Amniotic epithelial cell (primary cell): Measurements from ENCODE around the gene HSPA1B.
A peak's percentile ranks its signal among the peaks of the same experiment; 100 is the strongest.
"Not testable (repeated sequence)": the region's sequence is repeated elsewhere in the genome, so short reads cannot be mapped to it uniquely, and the experiment has no call there.

Source experiments
- DNase-seq: peaks from one replicate; pipeline ENCODE4 v3.0.0-alpha.2; 2010; ENCODE audit warnings: low read depth

Gene HSPA1B

DNA sequence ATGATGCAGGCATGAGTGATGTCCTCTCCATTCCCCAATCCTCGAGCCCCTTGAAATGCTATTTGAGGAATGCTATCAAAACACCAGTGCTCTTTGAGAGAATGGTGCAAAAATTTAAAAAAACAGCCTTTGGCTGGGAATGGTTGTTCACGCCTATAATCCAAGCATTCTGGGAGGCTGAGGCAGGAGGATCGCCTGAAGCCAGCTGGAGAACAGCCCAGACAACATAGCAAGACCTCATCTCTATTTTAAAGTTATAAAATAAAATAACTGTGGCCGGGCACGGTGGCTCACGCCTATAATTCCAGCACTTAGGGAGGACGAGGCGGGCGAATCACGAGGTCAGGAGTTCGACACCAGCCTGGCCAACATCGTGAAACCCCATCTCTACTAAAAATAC is 27.8 kb upstream of the HSPA1B start:
- no peak for DNase-seq

DNA sequence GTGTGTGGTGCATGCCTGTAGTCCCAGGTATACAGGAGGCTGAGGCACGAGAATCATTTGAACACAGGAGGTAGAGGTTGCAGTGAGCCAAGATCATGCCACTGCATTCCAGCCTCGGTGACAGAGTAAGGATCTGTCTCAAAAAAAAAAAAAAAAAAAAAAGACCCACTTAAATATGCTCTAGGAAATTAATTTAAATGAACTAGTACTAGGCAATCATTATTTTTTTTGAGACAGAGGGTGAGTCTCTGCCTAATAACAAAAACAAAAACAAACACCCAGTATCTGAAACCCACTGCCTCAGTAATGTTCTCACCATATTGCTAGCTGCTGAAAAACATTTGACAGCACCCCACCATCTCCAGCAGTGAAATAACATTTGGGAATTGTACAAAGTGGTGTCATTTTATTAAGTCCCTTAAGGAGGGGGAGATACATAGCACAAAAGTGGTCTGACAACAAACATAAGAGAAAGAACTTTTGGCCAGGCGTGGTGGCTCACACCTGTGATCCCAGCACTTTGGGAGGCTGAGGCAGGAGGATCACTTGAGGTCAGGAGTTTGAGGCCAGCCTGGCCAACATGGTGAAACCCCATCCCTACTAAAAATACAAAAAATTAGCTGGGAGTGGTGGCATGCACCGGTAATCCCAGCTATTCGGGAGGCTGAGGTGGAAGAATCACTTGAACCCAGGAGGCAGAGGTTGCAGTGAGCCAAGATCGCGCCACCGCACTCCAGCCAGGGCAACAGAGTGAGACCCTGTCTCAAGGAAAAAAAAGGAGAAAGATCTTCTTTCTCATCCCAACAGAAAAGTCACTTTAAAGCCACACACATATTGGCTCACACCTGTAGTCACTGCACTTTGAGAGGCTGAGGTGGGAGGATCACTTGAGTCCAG is 26.3 kb upstream of the HSPA1B start:
- not testable (repeated sequence) for DNase-seq

DNA sequence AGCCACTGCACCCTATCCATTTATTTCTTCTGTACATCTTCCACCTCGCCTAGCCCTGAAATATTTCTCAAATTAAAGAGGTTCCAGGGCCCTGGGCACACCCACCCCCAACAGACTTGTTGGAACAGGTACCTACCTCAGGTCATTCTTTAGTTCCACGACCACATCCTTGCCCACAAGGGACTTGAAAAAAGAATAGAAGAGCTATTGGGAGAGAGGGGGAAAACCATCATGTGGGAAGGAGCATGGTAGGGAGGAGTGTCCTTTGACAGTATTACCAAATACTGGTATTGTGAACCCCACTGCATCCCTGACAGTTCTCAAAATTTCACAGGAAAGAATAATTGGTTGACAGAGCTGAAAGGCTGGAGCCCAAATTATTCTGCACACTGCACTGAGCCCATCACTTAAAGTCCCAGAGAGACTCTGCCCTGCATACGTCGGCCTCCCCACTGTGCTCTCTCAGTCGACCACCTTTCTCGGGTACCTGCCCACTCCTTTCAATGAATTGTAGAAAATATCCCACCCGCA is 21.5 kb upstream of the HSPA1B start:
- no peak for DNase-seq

DNA sequence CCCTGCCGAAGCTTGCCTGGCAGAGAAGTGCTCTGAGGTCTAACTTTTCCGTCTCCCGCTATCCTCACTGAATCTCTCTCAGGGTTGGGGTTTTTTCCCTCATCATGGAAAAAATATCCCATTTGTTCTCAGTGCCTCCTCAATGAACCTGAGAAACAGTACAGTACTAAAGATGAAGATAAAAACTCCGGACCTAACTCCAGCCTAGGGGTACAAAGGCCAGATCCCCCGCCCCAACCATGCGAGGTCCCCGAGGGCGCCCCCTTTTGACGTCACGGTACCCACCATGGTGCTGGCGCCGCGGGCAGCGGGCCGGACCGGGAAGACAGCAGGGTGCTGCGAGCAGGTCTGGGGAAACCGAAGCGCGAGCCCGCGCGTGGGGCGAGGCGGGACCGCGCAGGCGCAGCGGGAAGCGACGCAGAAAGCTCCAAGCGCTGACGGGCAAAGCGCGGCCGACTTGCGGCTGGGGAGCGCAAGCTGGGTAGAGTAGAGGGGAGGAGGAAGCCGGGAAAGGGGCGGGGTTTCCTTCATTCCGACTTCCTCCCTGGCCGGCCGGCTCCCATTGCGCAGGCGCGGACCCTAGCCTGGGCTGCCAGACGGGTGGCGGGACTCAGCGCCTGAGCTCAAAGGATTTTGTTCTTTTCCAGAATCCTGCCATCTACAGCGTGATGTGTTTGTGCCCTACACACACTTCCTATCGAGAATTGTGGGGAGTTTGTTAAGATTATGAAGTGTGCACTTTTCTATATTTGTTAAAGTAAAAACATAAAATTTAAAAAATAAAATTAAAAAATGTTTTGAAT is 20.9 kb upstream of the HSPA1B start, which contains the start of gene LSM2:
Gene LSM2 (minus strand): TSS at position 497 of the 803 bp plus-strand sequence. CDS start 209 bp downstream, at position 288.
- DNase-seq, result peak; percentile 95

DNA sequence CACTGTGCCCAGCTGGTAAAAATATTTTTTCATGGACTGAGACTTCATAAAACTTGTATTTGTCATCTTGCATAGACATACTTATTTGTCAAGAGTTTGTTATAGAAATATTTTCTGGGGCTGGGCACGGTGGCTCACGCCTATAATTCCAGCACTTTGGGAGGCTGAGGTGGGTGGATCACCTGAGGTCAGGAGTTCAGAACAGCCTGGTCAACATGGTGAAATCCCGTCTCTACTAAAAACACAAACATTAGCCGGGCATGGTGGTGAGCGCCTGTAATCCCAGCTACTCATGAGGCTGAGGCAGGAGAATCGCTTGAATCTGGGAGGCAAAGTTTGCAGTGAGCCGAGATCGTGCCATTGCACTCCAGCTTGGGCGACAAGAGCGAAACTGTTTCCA is 18.9 kb upstream of the HSPA1B start:
- not testable (repeated sequence) for DNase-seq

DNA sequence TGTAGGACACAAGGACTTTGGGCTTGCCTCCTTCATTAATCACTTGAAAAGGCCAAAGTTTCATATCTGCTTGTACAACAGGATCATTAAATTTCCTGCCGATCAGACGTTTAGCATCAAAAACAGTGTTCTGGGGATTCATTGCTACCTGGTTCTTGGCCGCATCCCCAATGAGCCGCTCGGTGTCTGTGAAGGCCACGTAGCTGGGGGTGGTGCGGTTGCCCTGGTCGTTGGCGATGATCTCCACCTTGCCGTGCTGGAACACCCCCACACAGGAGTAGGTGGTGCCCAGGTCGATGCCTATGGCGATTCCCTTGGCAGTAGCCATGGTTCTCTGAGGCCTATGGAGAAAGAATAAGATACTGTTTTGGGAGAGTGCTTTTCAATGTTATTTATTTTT is 15.9 kb upstream of the HSPA1B start:
- DNase-seq, result no peak

DNA sequence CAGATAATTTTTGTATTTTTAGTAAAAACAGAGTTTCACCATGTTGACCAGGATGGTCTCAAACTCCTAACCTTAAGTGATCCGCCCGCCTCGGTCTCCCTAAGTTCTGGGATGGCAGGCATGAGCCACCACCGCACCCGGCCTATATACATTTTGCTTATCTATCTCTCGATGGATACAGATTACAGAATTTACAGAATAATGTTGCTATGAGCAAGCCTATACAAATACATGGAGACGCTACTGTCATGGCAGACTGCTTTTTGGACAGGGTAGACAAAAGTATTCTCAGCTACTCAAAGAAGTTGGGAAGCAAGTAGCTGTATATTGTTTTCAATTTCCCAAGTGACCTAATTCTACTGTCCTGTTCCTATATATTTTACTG is 14.1 kb upstream of the HSPA1B start:
- no peak for DNase-seq

DNA sequence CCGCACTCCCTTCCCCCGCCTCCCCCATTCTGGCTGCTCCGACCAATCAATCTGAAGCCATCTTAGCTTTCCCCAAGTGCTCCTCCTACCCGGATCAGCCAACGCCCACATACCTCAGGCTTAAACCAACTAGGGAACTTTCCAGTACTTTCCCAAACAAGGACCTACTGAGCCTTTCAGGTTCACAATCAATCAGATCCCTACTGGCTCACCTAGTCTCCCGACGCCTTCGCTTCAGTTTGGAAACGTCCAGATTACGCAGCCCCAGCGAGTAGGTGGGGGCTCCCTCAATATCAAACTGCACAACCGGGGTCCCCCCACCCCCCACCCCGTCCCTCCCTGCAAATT is 12.9 kb upstream of the HSPA1B start:
- DNase-seq, result peak; percentile 99

DNA sequence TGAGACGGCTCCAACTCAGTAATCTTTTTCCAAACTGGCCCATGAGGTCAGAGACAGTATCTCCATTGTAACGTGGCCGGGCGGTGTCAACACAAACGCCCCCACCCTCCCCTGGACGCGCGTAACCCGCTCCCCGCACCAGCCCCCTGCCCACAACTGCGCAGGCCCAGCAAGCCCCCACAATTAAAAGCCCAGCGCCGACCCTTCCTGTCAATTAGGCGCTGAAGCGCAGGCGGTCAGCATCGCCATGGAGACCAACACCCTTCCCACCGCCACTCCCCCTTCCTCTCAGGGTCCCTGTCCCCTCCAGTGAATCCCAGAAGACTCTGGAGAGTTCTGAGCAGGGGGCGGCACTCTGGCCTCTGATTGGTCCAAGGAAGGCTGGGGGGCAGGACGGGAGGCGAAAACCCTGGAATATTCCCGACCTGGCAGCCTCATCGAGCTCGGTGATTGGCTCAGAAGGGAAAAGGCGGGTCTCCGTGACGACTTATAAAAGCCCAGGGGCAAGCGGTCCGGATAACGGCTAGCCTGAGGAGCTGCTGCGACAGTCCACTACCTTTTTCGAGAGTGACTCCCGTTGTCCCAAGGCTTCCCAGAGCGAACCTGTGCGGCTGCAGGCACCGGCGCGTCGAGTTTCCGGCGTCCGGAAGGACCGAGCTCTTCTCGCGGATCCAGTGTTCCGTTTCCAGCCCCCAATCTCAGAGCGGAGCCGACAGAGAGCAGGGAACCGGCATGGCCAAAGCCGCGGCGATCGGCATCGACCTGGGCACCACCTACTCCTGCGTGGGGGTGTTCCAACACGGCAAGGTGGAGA is 12.3 kb upstream of the HSPA1B start, which contains the start of the genes HSPA1A and HSPA1L:
Gene HSPA1A (plus strand): TSS at position 519 of the 814 bp plus-strand sequence. CDS start 214 bp downstream, at position 733.
Gene HSPA1L (minus strand): TSS at position 259 of the 814 bp plus-strand sequence. CDS start 3,311 bp downstream, outside the sequence.
- DNase-seq, result peak; percentile 93

DNA sequence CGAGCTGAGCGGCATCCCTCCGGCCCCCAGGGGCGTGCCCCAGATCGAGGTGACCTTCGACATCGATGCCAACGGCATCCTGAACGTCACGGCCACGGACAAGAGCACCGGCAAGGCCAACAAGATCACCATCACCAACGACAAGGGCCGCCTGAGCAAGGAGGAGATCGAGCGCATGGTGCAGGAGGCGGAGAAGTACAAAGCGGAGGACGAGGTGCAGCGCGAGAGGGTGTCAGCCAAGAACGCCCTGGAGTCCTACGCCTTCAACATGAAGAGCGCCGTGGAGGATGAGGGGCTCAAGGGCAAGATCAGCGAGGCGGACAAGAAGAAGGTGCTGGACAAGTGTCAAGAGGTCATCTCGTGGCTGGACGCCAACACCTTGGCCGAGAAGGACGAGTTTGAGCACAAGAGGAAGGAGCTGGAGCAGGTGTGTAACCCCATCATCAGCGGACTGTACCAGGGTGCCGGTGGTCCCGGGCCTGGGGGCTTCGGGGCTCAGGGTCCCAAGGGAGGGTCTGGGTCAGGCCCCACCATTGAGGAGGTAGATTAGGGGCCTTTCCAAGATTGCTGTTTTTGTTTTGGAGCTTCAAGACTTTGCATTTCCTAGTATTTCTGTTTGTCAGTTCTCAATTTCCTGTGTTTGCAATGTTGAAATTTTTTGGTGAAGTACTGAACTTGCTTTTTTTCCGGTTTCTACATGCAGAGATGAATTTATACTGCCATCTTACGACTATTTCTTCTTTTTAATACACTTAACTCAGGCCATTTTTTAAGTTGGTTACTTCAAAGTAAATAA is 10.2 kb upstream of the HSPA1B start:
- DNase-seq, result not testable (repeated sequence)

DNA sequence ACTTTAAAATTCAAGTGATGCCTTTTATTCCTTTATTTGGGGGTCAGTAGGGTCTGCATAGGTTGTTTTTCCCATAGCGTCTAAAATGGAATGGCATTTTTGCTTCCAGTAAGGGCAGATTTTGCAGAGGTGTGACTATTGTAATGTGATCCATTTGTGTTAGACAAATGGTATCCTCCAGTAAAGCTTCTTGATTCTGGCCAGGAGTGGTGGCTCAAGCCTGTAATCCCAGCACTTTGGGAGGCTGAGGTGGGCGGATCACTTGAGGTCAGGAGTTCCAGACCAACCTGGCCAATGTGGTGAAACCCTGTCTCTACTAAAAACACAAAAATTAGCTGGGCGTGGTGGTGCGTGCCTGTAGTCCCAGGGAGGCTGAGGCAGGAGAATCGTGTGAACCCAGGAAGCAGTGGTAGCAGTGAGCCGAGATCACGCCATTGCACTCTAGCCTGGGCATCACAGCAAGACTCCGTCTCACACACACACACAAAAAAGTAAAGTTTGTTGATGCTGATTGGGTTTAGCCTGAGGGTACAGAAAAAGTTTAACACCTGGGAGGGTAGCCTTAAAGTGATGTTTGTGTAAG is 9.5 kb upstream of the HSPA1B start:
- not testable (repeated sequence) for DNase-seq

DNA sequence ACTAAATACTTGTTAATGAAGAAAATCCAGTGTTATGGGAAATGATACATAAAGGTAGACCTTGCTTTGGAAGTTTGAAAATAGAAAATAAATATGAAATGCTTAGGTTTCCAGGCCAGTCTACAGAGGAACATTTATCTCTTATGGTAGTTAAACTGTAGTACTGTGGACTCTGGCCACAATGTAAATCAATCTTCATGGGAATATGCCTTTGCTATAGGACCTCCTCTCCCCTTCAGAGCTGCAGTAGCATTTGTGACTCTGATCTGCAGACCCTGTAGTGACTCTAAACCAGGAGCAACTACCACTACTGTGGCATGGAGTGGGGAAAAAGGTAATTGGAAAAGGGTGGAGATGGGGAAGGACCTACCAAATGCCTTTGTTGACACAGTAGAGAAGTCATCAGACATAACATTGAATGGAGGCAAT is 7.7 kb upstream of the HSPA1B start:
- DNase-seq, result no peak

DNA sequence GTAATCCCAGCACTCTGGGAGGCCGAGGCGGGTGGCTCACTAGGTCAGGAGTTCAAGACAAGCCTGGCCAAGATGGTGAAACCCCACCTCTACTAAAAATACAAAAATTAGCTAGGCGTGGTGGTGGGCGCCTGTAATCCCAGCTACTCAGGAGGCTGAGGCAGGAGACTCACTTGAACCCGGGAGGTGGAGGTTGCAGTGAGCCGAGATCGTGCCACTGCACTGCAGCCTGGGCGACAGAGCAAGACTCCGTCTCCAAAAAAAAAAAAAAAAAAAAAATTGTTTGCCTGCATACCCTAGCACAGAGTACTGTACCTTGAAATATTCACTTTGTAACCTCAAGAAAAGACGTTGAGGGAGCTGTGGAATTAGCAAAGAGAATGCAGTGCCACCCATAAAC is 7.1 kb upstream of the HSPA1B start:
- DNase-seq, result not testable (repeated sequence)

DNA sequence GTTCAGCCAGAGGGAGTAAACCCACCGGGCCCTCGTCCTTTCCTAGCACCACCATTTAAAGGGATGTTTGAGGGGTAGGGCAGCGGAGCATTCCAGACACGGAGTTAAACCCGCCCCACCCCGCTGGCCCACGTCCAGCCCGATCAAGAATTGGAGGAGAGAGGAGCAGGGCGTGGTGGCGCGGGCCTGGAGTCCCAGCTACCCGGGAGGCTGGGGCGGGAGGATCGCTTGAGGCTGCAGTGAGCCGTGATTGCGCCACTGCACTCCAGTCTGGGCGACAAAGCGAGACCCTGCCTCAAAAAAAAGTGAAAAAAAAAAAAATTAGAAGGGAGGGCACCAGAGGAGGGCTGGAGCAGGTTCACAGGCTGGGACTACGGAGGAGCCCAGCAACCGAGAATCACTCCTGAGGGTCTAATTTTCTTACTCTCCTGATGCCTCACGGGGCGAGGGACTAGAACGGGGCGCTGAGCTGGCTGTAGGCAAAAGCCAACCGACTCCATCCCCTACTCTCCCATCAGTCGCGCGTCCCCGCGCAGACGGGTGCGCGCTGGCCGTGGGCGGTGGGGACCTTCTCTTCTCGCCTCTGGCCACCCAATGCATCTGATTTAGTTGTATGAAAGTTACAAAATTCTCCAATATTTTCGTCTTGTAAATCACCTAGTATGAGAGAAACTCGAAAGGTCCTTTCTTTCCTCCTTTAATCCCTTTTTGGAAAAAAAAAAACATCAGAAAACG is 6.1 kb upstream of the HSPA1B start:
- no peak for DNase-seq

DNA sequence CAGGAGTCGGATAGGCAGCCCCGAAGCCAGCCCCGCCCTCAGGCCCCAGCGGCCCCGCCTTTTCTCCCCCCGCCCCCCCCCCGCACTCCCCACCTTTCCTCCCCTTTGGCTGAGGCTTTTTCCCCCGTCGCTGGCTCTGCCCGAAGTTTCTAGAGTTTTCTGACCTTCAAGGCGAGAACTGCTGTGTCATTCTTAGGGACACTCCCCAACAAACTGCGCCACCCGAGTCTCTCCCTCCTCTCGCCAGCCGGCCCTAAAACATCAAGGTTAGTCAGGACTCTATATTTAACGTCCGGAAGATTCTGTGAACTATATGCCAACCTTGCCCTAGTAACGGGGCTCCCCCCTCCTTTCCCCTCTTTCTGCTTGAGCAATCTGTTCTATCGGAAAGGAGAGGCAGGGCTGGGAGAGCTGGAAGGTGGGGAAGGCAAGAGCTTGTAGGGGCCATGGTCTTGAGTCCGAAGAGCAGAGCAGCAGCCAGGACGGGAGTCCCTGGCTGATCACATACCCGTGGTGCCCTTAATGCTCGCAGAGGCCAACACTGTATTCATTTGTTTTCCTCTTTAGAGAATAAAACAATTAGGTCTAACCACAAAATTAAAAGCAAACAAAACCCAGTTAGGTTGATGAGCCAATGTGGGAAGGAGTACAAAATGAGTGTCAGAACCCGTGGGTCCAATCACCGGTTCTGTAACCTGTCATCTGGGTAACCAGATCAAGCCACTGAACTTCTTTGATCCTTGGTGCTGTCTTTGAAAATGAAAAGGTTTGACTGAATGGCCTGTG is 5.3 kb upstream of the HSPA1B start:
- DNase-seq, result peak; percentile 78

DNA sequence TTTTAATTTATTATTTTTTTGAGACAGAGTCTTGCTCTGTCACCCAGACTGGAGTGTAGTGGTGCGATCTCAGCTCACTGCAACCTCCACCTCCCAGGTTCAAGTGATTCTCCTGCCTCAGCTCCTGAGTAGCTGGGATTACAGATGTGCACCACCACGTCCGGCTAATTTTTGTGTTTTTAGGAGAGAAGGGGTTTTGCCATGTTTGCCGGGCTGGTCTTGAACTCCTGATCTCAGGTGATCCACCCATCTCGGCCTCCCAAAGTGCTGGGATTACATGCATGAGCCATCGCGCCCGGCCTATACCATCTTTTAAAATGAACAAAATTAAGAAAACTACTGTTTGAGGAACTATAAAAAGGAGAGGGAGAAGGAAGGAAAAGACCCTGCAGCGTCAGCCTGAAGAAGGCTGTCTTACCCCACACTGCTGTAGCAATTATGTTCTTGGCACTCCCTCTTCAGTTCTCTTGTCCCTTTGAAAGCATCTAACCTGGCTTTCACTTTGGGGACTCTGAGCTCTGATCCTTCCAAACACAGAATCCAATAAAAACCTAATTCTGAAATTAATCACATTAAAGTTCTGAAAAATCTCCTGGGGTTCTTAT is 3.8 kb upstream of the HSPA1B start:
- DNase-seq, result not testable (repeated sequence)

DNA sequence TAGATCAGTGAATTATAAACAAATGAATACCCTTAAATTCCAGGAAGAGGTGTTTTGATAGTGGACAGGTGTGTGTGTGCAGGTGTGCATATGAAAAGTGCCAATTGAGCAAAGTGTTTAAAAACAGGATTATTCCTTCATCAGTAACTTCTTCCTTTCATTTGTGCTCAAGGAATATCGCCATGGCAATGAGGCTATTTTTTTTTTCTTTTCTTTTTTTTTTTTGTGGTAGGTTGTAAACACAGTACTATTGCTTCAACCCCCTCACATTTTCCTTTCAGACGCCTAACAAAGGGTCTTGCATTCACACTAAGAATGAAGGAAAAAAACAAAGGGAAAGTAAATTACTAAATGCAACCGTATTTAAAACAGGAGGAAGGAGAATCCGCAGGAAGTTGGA is 2.0 kb upstream of the HSPA1B start:
- DNase-seq, result no peak

DNA sequence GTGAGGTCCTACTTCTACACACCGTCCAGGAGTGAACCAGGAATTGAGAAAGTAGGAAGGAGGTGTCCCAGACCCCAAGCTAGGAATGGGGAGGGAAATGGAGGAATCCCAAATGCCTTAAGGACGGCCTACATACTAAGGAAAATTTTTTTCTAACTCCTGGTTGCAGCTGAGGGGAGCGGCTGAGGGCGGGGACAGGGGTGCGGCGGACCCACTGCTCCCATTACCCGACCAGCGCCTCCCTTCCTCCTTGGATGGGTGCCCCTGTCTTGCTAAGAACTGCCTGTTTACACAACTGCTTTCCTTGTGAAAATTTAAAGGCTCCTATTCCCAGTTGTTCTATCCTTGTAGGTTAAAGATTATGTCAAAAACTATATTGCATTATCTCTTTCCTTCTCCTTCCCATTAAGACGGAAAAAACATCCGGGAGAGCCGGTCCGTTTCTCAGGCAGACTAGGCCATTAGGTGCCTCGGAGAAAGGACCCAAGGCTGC is 699 bp upstream of the HSPA1B start:
- DNase-seq, result no peak
